Thoracic aorta (tissue), 2 donors: ENCODE results near the gene ATP4A. TPM values are rescaled to one million over a fixed set of nuclear protein-coding genes. Genes with fewer than 3 reads are reported as not detected.

Experiments used
- ATAC-seq: fragments of 150-250 bp; one replicate; pipeline ENCODE4 v1.8.0; 2017; ENCODE audit warnings: low read depth; ENCODE audit not compliant: insufficient number of reproducible peaks, low FRiP score
- DNase-seq: peaks from one replicate; pipeline ENCODE4 v3.0.0-alpha.2; 2020; ENCODE audit warnings: low spot score
- H3K27ac ChIP-seq, 2 donors: fragments of 200-600 bp; sonication (generic); 1 replicate in 1 of 2; 2 replicates in 1 of 2; pipeline ENCODE4 v1.5.1; 2016; ENCODE audit warnings: mild to moderate bottlenecking in 2 of 2, moderate library complexity in 2 of 2
- H3K27me3 ChIP-seq: fragments of 200-600 bp; sonication (generic); replicated peaks from 2 replicates; pipeline ENCODE4 v1.6.0; 2016; ENCODE audit warnings: mild to moderate bottlenecking; ENCODE audit not compliant: insufficient read depth
- H3K36me3 ChIP-seq: fragments of 200-600 bp; sonication (generic); one replicate; pipeline ENCODE4 v1.5.1; 2016
- H3K4me1 ChIP-seq, 2 donors: fragments of 200-600 bp; sonication (generic); 1 replicate in 1 of 2; 2 replicates in 1 of 2; pipeline versions ENCODE4 v1.5.1 to v1.6.0; 2016; ENCODE audit warnings: low read depth in 2 of 2, mild to moderate bottlenecking in 1 of 2; ENCODE audit not compliant: control insufficient read depth in 1 of 2
- H3K4me3 ChIP-seq: fragments of 200-600 bp; sonication (generic); 2 replicates; pipeline ENCODE4 v1.5.1; 2016; ENCODE audit warnings: mild to moderate bottlenecking
- H3K9me3 ChIP-seq: fragments of 200-600 bp; sonication (generic); 2 replicates; pipeline ENCODE4 v1.5.1; 2016
- total RNA-seq, 2 donors: library from RNA; depleted of rRNA; stranded (reverse); fragments of >200 nt; gene quantifications; one replicate each; pipeline versions ENCODE4 v1.1.0 to v1.2.3, GENCODE V29; 2016
- TF ChIP-seq, protein P1 (sequence below): fragments of 200-600 bp; sonication (generic); IDR thresholded peaks from one replicate; pipeline ENCODE4 v1.5.1; 2019; ENCODE audit warnings: antibody characterized with exemption

The ATP4A gene
- total RNA-seq, 2 donors from 2014 or later: 0.35 TPM; not detected in 1

GRCh38 chr19:35522745-35523327, 40.6 kb downstream of the ATP4A start:
- TF ChIP-seq, protein P1, sequence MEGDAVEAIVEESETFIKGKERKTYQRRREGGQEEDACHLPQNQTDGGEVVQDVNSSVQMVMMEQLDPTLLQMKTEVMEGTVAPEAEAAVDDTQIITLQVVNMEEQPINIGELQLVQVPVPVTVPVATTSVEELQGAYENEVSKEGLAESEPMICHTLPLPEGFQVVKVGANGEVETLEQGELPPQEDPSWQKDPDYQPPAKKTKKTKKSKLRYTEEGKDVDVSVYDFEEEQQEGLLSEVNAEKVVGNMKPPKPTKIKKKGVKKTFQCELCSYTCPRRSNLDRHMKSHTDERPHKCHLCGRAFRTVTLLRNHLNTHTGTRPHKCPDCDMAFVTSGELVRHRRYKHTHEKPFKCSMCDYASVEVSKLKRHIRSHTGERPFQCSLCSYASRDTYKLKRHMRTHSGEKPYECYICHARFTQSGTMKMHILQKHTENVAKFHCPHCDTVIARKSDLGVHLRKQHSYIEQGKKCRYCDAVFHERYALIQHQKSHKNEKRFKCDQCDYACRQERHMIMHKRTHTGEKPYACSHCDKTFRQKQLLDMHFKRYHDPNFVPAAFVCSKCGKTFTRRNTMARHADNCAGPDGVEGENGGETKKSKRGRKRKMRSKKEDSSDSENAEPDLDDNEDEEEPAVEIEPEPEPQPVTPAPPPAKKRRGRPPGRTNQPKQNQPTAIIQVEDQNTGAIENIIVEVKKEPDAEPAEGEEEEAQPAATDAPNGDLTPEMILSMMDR: no peak
- H3K27ac ChIP-seq: no peak overlapping the region
- H3K4me3 ChIP-seq: no peak overlapping the region
- H3K4me1 ChIP-seq: no peaks in the 10 kb centered on the region
- H3K9me3 ChIP-seq: no peaks in the 10 kb centered on the region
- DNase-seq (no peak), ATAC-seq (no peak)
- no peaks in the 10 kb centered on the region for H3K27me3 ChIP-seq
- H3K36me3 ChIP-seq: no peaks in the 10 kb centered on the region

GRCh38 chr19:35521124-35521743, 42.2 kb downstream of the ATP4A start:
- ATAC-seq (no peak), DNase-seq (no peak)
- H3K4me1 ChIP-seq: no peaks in the 10 kb centered on the region
- no peak overlapping the region for H3K4me3 ChIP-seq
- no peaks in the 10 kb centered on the region for H3K9me3 ChIP-seq
- no peak overlapping the region for H3K27ac ChIP-seq
- no peaks in the 10 kb centered on the region for H3K36me3 ChIP-seq
- H3K27me3 ChIP-seq: no peaks in the 10 kb centered on the region
- TF ChIP-seq, protein P1: no peak

DNA sequence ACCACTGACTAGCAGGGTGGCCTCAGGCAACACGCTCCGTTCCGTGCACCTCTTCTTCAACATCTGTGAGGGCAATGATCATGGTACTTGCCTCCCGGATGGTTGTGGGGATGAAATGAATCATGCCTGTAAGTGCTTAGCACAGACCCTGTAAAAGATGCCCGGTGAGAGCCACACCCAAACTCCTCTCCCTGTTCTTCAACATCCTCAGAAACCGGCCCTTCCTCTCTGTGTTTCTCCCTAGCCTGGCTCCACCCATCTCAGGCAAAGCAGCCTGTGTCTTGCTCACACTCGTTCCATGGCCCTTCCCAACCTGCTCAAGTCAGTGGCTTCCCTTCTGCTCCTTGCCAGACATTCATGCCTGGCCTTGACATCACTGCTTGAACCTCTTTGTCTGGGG, 44.2 kb downstream of the ATP4A start:
- no peak for DNase-seq

DNA sequence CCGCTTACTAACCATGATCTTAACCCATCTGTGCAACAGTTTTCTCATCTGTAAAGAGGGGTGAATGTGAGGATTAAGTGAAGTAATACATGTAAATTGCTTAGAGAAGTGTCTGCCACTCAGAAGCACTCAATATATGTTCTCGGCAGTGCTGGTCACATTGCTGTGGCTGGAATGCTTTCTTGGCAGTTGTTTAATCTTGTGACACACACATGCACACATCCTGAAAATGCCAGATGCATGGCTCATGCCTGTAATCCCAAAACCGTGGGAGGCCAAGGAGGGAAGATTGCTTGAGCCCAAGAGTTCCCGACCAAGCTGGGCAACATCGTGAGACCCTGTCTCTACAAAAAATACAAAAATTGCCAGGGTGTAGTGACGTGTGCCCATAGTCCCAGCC, 45.1 kb downstream of the ATP4A start:
- no peaks in the 10 kb centered on the region for H3K27me3 ChIP-seq
- H3K27ac ChIP-seq: no peak overlapping the region
- H3K9me3 ChIP-seq: no peaks in the 10 kb centered on the region
- H3K4me1 ChIP-seq: no peaks in the 10 kb centered on the region
- no peaks in the 10 kb centered on the region for H3K36me3 ChIP-seq
- ATAC-seq (no peak), DNase-seq (no peak)
- no peak overlapping the region for H3K4me3 ChIP-seq
- TF ChIP-seq, protein P1: no peak

More for the DNA sequence above, 44.2 kb downstream of the ATP4A start:
- Histone ChIP-seq H3K27ac (no peak overlapping the region), H3K4me1 (no peaks in the 10 kb centered on the region), H3K36me3 (no peaks in the 10 kb centered on the region), H3K9me3 (no peaks in the 10 kb centered on the region), H3K4me3 (no peak overlapping the region), H3K27me3 (no peaks in the 10 kb centered on the region)
- TF ChIP-seq, protein P1: no peak
- ATAC-seq: no peak

- no peak overlapping the region for H3K4me3 ChIP-seq
- no peaks in the 10 kb centered on the region for H3K27me3 ChIP-seq
- H3K4me1 ChIP-seq: no peaks in the 10 kb centered on the region
- H3K27ac ChIP-seq: no peak overlapping the region
- no peak for ATAC-seq
- DNase-seq: no peak
- no peaks in the 10 kb centered on the region for H3K9me3 ChIP-seq
- TF ChIP-seq, protein P1: no peak
- H3K36me3 ChIP-seq: no peaks in the 10 kb centered on the region
These were observed 46.1 kb downstream of the ATP4A start for GRCh38 chr19:35517342-35517741.
